ENCODE data around the gene GPI. TPM values are rescaled to one million over a fixed set of nuclear protein-coding genes. Genes with fewer than 3 reads are reported as not detected.

GPI gene
- total and polyA plus RNA-seq, 2 donors (not counting 3 experiments of a cell fraction or from before 2014, with no cell fraction given), result 131 to 273 TPM

GRCh38 chr19:34393031-34393430, 28.0 kb downstream of the GPI start:
- H3K9me3 ChIP-seq (replicated peaks; ENCODE audit: control insufficient read depth, insufficient read depth, low read length), result no peaks in the 10 kb centered on the region
- BruUV-seq (replicated peaks), result no TSS peak
- FAIRE-seq, result no peak
- intact Hi-C loops (cut with micrococcal nuclease) (no loop called here), dilution Hi-C loops (cut with MboI; ENCODE audit: extremely low pct_ligation_motif_present, low sequenced_read_pairs) (no loop called here)
- H3K9ac ChIP-seq (replicated peaks; ENCODE audit: extremely low read depth, insufficient read depth, low read length), result no peak overlapping the region
- no peak overlapping the region for H3K4me3 ChIP-seq (replicated peaks in 1 of 3; ENCODE audit: insufficient read depth in 1 of 3, low read depth in 1 of 3, low read length in 3 of 3)
- no peaks in the 10 kb centered on the region for H3K27me3 ChIP-seq (ENCODE audit: control insufficient read depth in 2 of 2, insufficient read depth in 2 of 2, low read length in 2 of 2)
- H3K27ac ChIP-seq (ENCODE audit: insufficient read depth, low read depth, low read length), result no peak overlapping the region
- TF ChIP-seq POLR2AphosphoS5 (IDR thresholded peaks at IDR 0.05; ENCODE audit: insufficient read depth, low read depth, low read length), result no peak
- no peak for TF ChIP-seq POLR2A (IDR thresholded peaks at IDR 0.05; ENCODE audit: low read depth, low read length)
- TF ChIP-seq MYC (IDR thresholded peaks at IDR 0.05; ENCODE audit: low read depth, low read length), result no peak
- TF ChIP-seq JUN (IDR thresholded peaks at IDR 0.05; ENCODE audit: borderline replicate concordance, insufficient read depth, insufficient read length, low read depth), result no peak
- TF ChIP-seq CTCF (IDR thresholded peaks at IDR 0.05; ENCODE audit: extremely low read depth in 1 of 2, insufficient read depth in 1 of 2, low read depth in 1 of 2, low read length in 2 of 2), result no peak
- no peak for TF ChIP-seq FOS (IDR thresholded peaks at IDR 0.05; ENCODE audit: borderline replicate concordance, insufficient read depth, low read length)
- no peak for TF ChIP-seq MAX (IDR thresholded peaks at IDR 0.05; ENCODE audit: insufficient read depth, insufficient read length)
- H3K79me2 ChIP-seq (ENCODE audit: control insufficient read depth, insufficient read depth, low read length), result no peaks in the 10 kb centered on the region
- no peaks in the 10 kb centered on the region for H4K20me1 ChIP-seq (replicated peaks; ENCODE audit: control insufficient read depth, extremely low read depth, insufficient read depth, low read length)
- H3K36me3 ChIP-seq (ENCODE audit: control insufficient read depth in 2 of 2, extremely low read depth in 1 of 2, insufficient read depth in 2 of 2, low read length in 2 of 2), result peaks cover 18 to 37% of the 10 kb centered on the region in 2 experiments
- no peaks in the 10 kb centered on the region for H3K9me1 ChIP-seq (replicated peaks; ENCODE audit: control insufficient read depth, extremely low read depth, insufficient read depth, low read length)
- no peak overlapping the region for H2AFZ ChIP-seq (ENCODE audit: low read depth, low read length)
- no peak for DNase-seq (ENCODE audit: low read depth, low spot score)
- no peaks in the 10 kb centered on the region for H3K4me1 ChIP-seq (ENCODE audit: control insufficient read depth, extremely low read depth, insufficient read depth, low read length)
- no peak overlapping the region for H3K4me2 ChIP-seq (ENCODE audit: insufficient read depth, low read length)
- CTCF ChIA-PET, result no interaction called here
- POLR2A ChIA-PET, result no interaction called here
